SK-N-SH (cell line): ENCODE measurements around the gene KCNK6. TPM values are rescaled to one million over a fixed set of nuclear protein-coding genes. Genes with fewer than 3 reads are reported as not detected.

Experiments used
- CTCF ChIA-PET: fragments of 300-600, 350-600 bp; formaldehyde crosslinking; extraction: SDS; loops from one replicate; lab custom pipeline; 2021; lab: Yijun Ruan, JAX
- POLR2A ChIA-PET: fragments of 350-600 bp; sonication (Branson Sonifier 250); formaldehyde crosslinking; extraction: SDS; loops from one replicate; lab custom pipeline; 2020; ENCODE audit warnings: antibody characterized with exemption, inconsistent platforms; lab: Yijun Ruan, JAX
- DNase-seq: peaks from one replicate; pipeline ENCODE4 v3.0.0; 2012
- H2AFZ ChIP-seq: fragments of 200-600 bp; sonication (generic); 2 replicates; pipeline ENCODE4 v1.8.1; 2016; ENCODE audit warnings: antibody characterized with exemption, mild to moderate bottlenecking, low read depth
- H3F3A ChIP-seq: fragments of 200-600 bp; sonication (generic); replicated peaks from 2 replicates; pipeline ENCODE3; 2016; ENCODE audit warnings: antibody characterized with exemption, mild to moderate bottlenecking; ENCODE audit not compliant: insufficient read depth
- H3K27ac ChIP-seq, 2 experiments: fragments of 200-500 bp in 1 of 2; fragments of 200-600 bp in 1 of 2; sonication (Bioruptor generic) in 1 of 2; sonication (generic), shearing (Covaris generic) in 1 of 2; 2 replicates each; pipeline versions ENCODE4 v1.5.1 to v1.6.1; 2014 to 2016; ENCODE audit warnings: low read depth in 2 of 2, inconsistent platforms in 1 of 2, low read length in 1 of 2, mild to moderate bottlenecking in 1 of 2, mixed read lengths in 1 of 2
- H3K27me3 ChIP-seq: fragments of 200-600 bp; sonication (generic), shearing (Covaris generic); 2 replicates; pipeline ENCODE4 v1.6.1; 2016; ENCODE audit warnings: mixed run types; ENCODE audit not compliant: insufficient read depth
- H3K36me3 ChIP-seq, 2 experiments: fragments of 200-500 bp in 1 of 2; fragments of 200-600 bp in 1 of 2; sonication (Bioruptor generic) in 1 of 2; sonication (generic) in 1 of 2; replicated peaks in 1 of 2; 2 replicates each; pipeline versions ENCODE3 to v1.5.1; 2014 to 2016; ENCODE audit warnings: low read length in 1 of 2, mild to moderate bottlenecking in 1 of 2; ENCODE audit not compliant: insufficient read depth in 2 of 2, control insufficient read depth in 1 of 2
- H3K4me1 ChIP-seq, 2 experiments: fragments of 200-500 bp in 1 of 2; fragments of 200-600 bp in 1 of 2; sonication (Bioruptor generic) in 1 of 2; sonication (generic), shearing (Covaris generic) in 1 of 2; 2 replicates each; pipeline versions ENCODE4 v1.5.1 to v1.6.1; 2014 to 2016; ENCODE audit warnings: low read depth in 1 of 2, low read length in 1 of 2, mixed run types in 1 of 2; ENCODE audit not compliant: insufficient read depth in 2 of 2, control insufficient read depth in 1 of 2
- H3K4me2 ChIP-seq: fragments of 200-600 bp; sonication (generic), shearing (Covaris generic); 2 replicates; pipeline ENCODE4 v1.6.1; 2017; ENCODE audit warnings: mixed run types
- H3K4me3 ChIP-seq, 2 experiments: fragments of 200-500 bp in 1 of 2; fragments of 200-600 bp in 1 of 2; sonication (Bioruptor generic) in 1 of 2; sonication (generic), shearing (Covaris generic) in 1 of 2; 2 replicates each; pipeline versions ENCODE4 v1.5.1 to v1.8.1; 2014 to 2016; ENCODE audit warnings: low read depth in 2 of 2, inconsistent platforms in 1 of 2, low read length in 1 of 2, mild to moderate bottlenecking in 1 of 2, mixed read lengths in 1 of 2, moderate library complexity in 1 of 2
- H3K79me2 ChIP-seq: fragments of 200-600 bp; sonication (generic); 2 replicates; pipeline ENCODE4 v1.8.1; 2017; ENCODE audit warnings: mild to moderate bottlenecking; ENCODE audit not compliant: insufficient read depth
- H3K9ac ChIP-seq: fragments of 200-600 bp; sonication (generic); 2 replicates; pipeline ENCODE4 v1.6.1; 2017; ENCODE audit warnings: mixed run types
- H3K9me2 ChIP-seq: fragments of 200-600 bp; sonication (generic); 2 replicates; pipeline ENCODE4 v1.6.1; 2017; ENCODE audit warnings: mixed run types
- H3K9me3 ChIP-seq: fragments of 200-600 bp; sonication (generic); 2 replicates; pipeline ENCODE4 v1.6.1; 2017; ENCODE audit warnings: mixed run types, mild to moderate bottlenecking, moderate library complexity
- H4K20me1 ChIP-seq: fragments of 200-600 bp; sonication (generic); 2 replicates; pipeline ENCODE4 v1.6.1; 2017; ENCODE audit warnings: mild to moderate bottlenecking, mixed run types; ENCODE audit not compliant: insufficient read depth
- CHD2 ChIP-seq: fragments of 150-350 bp; IDR thresholded peaks from 2 replicates; pipeline ENCODE4 v1.6.1; 2018; ENCODE audit warnings: low read length; ENCODE audit not compliant: partially characterized antibody
- ELF1 ChIP-seq: IDR thresholded peaks from 2 replicates; pipeline ENCODE4 v1.4.0; 2012
- EP300 ChIP-seq, 2 experiments: IDR thresholded peaks; 2 replicates each; pipeline versions ENCODE4 v1.4.0 to v1.6.1; 2012; ENCODE audit warnings: borderline replicate concordance in 1 of 2, low read depth in 1 of 2, low read length in 1 of 2
- FOSL2 ChIP-seq: IDR thresholded peaks from 2 replicates; pipeline ENCODE4 v1.4.0; 2012; ENCODE audit warnings: low read depth, mild to moderate bottlenecking, moderate library complexity, borderline replicate concordance
- FOXM1 ChIP-seq: IDR thresholded peaks from 2 replicates; pipeline ENCODE4 v1.4.0; 2012; ENCODE audit warnings: low read depth, mild to moderate bottlenecking
- GABPA ChIP-seq: IDR thresholded peaks from 2 replicates; pipeline ENCODE4 v1.4.0; 2012; ENCODE audit warnings: low read depth, mild to moderate bottlenecking
- JUND ChIP-seq: IDR thresholded peaks from 2 replicates; pipeline ENCODE4 v1.4.0; 2012
- MEF2A ChIP-seq: IDR thresholded peaks from 2 replicates; pipeline ENCODE4 v1.4.0; 2012; ENCODE audit warnings: low read depth, borderline replicate concordance
- MXI1 ChIP-seq: IDR thresholded peaks from 2 replicates; pipeline ENCODE4 v1.6.1; 2012; ENCODE audit warnings: mild to moderate bottlenecking, low read depth, low read length, improper control_type of control experiment
- NFIC ChIP-seq: IDR thresholded peaks from 2 replicates; pipeline ENCODE4 v1.4.0; 2012; ENCODE audit warnings: borderline replicate concordance
- NRF1 ChIP-seq: IDR thresholded peaks from 2 replicates; pipeline ENCODE4 v1.6.1; 2012; ENCODE audit warnings: low read depth, mild to moderate bottlenecking, low read length
- POLR2AphosphoS5 ChIP-seq: IDR thresholded peaks from 2 replicates; pipeline ENCODE4 v1.6.1; 2012; ENCODE audit warnings: low read depth, low read length
- RFX5 ChIP-seq: IDR thresholded peaks from 2 replicates; pipeline ENCODE4 v1.6.1; 2012; ENCODE audit warnings: mild to moderate bottlenecking, improper control_type of control experiment, low read length
- SMC3 ChIP-seq: IDR thresholded peaks from 2 replicates; pipeline ENCODE4 v1.6.1; 2012; ENCODE audit warnings: low read depth, low read length, improper control_type of control experiment
- TAF1 ChIP-seq: IDR thresholded peaks from 2 replicates; pipeline ENCODE4 v1.6.1; 2012; ENCODE audit warnings: low read depth, mild to moderate bottlenecking, low read length, moderate library complexity, borderline replicate concordance
- TCF12 ChIP-seq: IDR thresholded peaks from 2 replicates; pipeline ENCODE4 v1.4.0; 2012
- TEAD4 ChIP-seq: IDR thresholded peaks from 2 replicates; pipeline ENCODE4 v1.4.0; 2012; ENCODE audit warnings: mild to moderate bottlenecking, borderline replicate concordance; ENCODE audit not compliant: insufficient read depth
- WGBS: methylation state at CpG from one replicate; pipeline ENCODE4 v1.1.6; 2017; ENCODE audit warnings: low lambda C conversion rate; 5-methylcytosine and 5-hydroxymethylcytosine counted together
- polyA plus RNA-seq, 3 experiments: library from polyadenylated mRNA; depleted of rRNA; stranded (reverse); fragments of >200 nt; gene quantifications; 2 replicates each; pipeline ENCODE4 v1.2.3, GENCODE V29; 2012
- TF ChIP-seq, protein P1 (sequence below): IDR thresholded peaks from 2 replicates; pipeline ENCODE4 v1.4.0; 2012; ENCODE audit warnings: low read depth, borderline replicate concordance
- TF ChIP-seq, protein P2 (sequence below): IDR thresholded peaks from 2 replicates; pipeline ENCODE4; 2012
- TF ChIP-seq, protein P3 (sequence below): fragments of 150-350 bp; IDR thresholded peaks from 2 replicates; pipeline ENCODE4 v1.6.1; 2016; ENCODE audit warnings: mild to moderate bottlenecking, low read depth, low read length
- TF ChIP-seq, protein P4 (sequence below): IDR thresholded peaks from 2 replicates; pipeline ENCODE4 v1.4.0; 2012; ENCODE audit warnings: low read depth

KCNK6 gene
- polyA plus RNA-seq, 1 of the 3 experiments (the other 2 are of a cell fraction) = 0.26 TPM

DNA sequence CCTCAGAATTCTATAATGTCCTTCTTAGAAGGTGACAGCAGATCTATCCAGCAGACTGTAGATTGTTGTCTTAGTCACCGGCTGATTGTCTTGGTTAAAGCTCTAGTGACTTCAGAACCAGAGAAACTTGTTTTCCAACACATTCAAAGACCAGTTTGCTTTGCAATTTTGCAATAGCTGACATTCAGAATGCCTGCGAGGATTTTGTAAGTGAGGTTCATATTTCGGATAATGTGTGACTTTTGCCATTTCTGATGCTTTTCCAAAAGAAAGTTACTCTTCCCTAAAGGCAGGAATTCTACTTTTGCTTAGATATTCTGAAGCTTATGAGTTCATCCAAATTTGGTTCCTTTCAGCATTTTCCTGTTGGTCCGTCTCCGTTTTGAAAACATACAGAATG, 42.1 kb upstream of the KCNK6 start:
- Histone ChIP-seq H3K4me1 (peaks cover 6 to 8% of the 10 kb centered on the region in 2 experiments; a peak in 3 of 4 replicates), H2AFZ (0 out of 2 replicates have a peak overlapping the region, but pooled peaks have one; percentile 11), H3K9ac (no peak overlapping the region), H3F3A (peaks cover 8% of the 10 kb centered on the region), H3K9me3 (no peaks in the 10 kb centered on the region), H3K27me3 (no peaks in the 10 kb centered on the region), H3K79me2 (no peaks in the 10 kb centered on the region), H3K4me2 (peak overlapping the region; percentile 31; the same call in 1 of the 2 replicates), H3K36me3 (no peaks in the 10 kb centered on the region), H3K9me2 (no peaks in the 10 kb centered on the region), H3K27ac (peak overlapping the region; percentile 39 to 42; a peak in 3 of 4 replicates), H3K4me3 (no peak overlapping the region), H4K20me1 (no peaks in the 10 kb centered on the region)
- ChIA-PET CTCF (no interaction called here), POLR2A (no interaction called here)
- no peak for DNase-seq
- no peak for TF ChIP-seq TCF12
- WGBS = 79% methylated on average over 5 of the region's 5 CpGs

DNA sequence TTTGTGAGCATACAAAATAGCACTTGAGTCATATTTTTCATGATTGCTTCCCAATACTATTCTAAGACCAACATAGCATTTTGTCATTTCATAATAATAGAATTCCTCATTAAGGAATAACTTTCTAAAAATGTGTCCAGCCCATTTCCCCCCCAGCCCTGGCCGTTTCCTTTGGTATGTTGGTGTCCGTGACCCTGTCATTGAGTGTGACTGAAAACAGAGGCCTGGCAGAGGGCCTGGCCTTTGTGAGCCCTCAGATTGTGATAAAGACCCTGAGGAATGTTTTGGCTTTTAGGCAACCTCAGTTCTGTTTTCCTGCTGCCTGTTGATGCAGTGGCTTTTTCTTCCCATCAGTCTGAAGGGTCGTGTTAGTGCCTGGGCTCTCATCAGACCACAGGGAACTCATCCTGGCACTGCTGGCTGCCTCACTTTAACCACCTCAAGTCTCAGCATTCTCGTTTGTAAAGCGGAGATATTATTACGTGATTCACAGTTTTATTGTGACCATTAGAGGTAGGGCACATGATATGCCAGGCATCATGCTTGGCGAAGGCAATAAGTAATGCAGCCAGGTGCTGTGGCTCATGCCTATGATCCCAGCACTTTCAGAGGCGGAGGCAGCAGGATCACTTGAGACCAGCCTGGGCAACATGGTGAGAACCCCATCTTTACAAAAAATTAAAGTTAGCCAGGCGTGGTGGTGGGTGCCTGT, 41.5 kb upstream of the KCNK6 start:
- H3K27me3 ChIP-seq = no peaks in the 10 kb centered on the region
- H3K9me3 ChIP-seq = no peaks in the 10 kb centered on the region
- H3K79me2 ChIP-seq = no peaks in the 10 kb centered on the region
- H4K20me1 ChIP-seq = no peaks in the 10 kb centered on the region
- H3K4me2 ChIP-seq = peak overlapping the region; percentile 31; the same call in 1 of the 2 replicates
- H2AFZ ChIP-seq = 0 out of 2 replicates have a peak overlapping the region, but pooled peaks have one; percentile 11
- no peak overlapping the region for H3K9ac ChIP-seq
- no peak overlapping the region for H3K4me3 ChIP-seq
- H3K27ac ChIP-seq = peak overlapping the region; percentile 39 to 42
- ChIA-PET POLR2A (no interaction called here), CTCF (no interaction called here)
- H3K4me1 ChIP-seq = peaks cover 6 to 8% of the 10 kb centered on the region in 2 experiments; a peak in 3 of 4 replicates
- 64% methylated on average over 9 of the region's 9 CpGs for WGBS
- H3F3A ChIP-seq = peaks cover 8% of the 10 kb centered on the region
- no peaks in the 10 kb centered on the region for H3K36me3 ChIP-seq
- no peaks in the 10 kb centered on the region for H3K9me2 ChIP-seq
- peak; percentile 52 for DNase-seq
- TF ChIP-seq FOXM1 = no peak
- TF ChIP-seq TAF1 = no peak
- TF ChIP-seq SMC3 = no peak
- TF ChIP-seq, protein P1, sequence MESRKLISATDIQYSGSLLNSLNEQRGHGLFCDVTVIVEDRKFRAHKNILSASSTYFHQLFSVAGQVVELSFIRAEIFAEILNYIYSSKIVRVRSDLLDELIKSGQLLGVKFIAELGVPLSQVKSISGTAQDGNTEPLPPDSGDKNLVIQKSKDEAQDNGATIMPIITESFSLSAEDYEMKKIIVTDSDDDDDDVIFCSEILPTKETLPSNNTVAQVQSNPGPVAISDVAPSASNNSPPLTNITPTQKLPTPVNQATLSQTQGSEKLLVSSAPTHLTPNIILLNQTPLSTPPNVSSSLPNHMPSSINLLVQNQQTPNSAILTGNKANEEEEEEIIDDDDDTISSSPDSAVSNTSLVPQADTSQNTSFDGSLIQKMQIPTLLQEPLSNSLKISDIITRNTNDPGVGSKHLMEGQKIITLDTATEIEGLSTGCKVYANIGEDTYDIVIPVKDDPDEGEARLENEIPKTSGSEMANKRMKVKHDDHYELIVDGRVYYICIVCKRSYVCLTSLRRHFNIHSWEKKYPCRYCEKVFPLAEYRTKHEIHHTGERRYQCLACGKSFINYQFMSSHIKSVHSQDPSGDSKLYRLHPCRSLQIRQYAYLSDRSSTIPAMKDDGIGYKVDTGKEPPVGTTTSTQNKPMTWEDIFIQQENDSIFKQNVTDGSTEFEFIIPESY = no peak
- TF ChIP-seq NFIC = peak; percentile 60
- peak; percentile 93 for TF ChIP-seq TCF12
- TF ChIP-seq, protein P2, sequence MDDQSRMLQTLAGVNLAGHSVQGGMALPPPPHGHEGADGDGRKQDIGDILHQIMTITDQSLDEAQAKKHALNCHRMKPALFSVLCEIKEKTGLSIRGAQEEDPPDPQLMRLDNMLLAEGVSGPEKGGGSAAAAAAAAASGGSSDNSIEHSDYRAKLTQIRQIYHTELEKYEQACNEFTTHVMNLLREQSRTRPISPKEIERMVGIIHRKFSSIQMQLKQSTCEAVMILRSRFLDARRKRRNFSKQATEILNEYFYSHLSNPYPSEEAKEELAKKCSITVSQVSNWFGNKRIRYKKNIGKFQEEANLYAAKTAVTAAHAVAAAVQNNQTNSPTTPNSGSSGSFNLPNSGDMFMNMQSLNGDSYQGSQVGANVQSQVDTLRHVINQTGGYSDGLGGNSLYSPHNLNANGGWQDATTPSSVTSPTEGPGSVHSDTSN = peak; percentile 75
- no peak for TF ChIP-seq ELF1
- TF ChIP-seq MXI1 = no peak
- TF ChIP-seq RFX5 = no peak
- TF ChIP-seq, protein P3, sequence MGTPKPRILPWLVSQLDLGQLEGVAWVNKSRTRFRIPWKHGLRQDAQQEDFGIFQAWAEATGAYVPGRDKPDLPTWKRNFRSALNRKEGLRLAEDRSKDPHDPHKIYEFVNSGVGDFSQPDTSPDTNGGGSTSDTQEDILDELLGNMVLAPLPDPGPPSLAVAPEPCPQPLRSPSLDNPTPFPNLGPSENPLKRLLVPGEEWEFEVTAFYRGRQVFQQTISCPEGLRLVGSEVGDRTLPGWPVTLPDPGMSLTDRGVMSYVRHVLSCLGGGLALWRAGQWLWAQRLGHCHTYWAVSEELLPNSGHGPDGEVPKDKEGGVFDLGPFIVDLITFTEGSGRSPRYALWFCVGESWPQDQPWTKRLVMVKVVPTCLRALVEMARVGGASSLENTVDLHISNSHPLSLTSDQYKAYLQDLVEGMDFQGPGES = no peak
- TF ChIP-seq POLR2AphosphoS5 = peak; percentile 52; the same call in 1 of the 2 replicates
- TF ChIP-seq JUND = peak; percentile 35; the same call in 1 of the 2 replicates
- TF ChIP-seq, protein P4, sequence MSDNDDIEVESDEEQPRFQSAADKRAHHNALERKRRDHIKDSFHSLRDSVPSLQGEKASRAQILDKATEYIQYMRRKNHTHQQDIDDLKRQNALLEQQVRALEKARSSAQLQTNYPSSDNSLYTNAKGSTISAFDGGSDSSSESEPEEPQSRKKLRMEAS = no peak
- TF ChIP-seq MEF2A = peak; percentile 28; the same call in 1 of the 2 replicates
- no peak for TF ChIP-seq NRF1
- TF ChIP-seq EP300 (IDR thresholded peaks at IDR 0.05; ENCODE audit: borderline replicate concordance in 1 of 2, low read depth in 1 of 2, low read length in 1 of 2) = peak in 1 of 2 experiments; percentile 60; a peak in 1 of 4 replicates
- TF ChIP-seq GABPA = no peak
- 0 out of 2 replicates have a peak, but pooled peaks have one; percentile 13 for TF ChIP-seq FOSL2
- TF ChIP-seq CHD2 = no peak
- 0 out of 2 replicates have a peak, but pooled peaks have one; percentile 36 for TF ChIP-seq TEAD4
